HG03159 (cell line): ENCODE results near the gene NSDHL.
"Not testable (repeated sequence)": the region's sequence is repeated elsewhere in the genome, so short reads cannot be mapped to it uniquely, and the experiment has no call there.

ENCODE experiments used
- ATAC-seq: cut with Tn5 transposase; IDR thresholded peaks from one replicate; pipeline ENCODE4 v1.9.1; 2021; ENCODE audit warnings: mild to moderate bottlenecking, moderate library complexity; ENCODE audit not compliant: unreplicated experiment

The NSDHL gene

GRCh38 chrX:152830312-152831305, at the start of gene NSDHL, which contains the start of gene CETN2:
NSDHL (plus strand) TSS chrX:152831063; CDS start chrX:152846325, 15,262 bp downstream.
CETN2 (minus strand) TSS chrX:152830757; CDS start chrX:152830710, 47 bp downstream.
- ATAC-seq: peak; percentile 97

GRCh38 chrX:152787062-152787461, 43.8 kb upstream of the NSDHL start:
- peak; percentile 94 for ATAC-seq

- no peak for ATAC-seq
These were observed 31.9 kb upstream of the NSDHL start for GRCh38 chrX:152798945-152799344.

GRCh38 chrX:152806035-152806434, 24.8 kb upstream of the NSDHL start:
- no peak for ATAC-seq

GRCh38 chrX:152810403-152810802, 20.5 kb upstream of the NSDHL start:
- ATAC-seq: no peak

GRCh38 chrX:152813206-152813605, 17.7 kb upstream of the NSDHL start:
- no peak for ATAC-seq

GRCh38 chrX:152814048-152814447, 16.8 kb upstream of the NSDHL start:
- no peak for ATAC-seq

- ATAC-seq: no peak
These were observed 13.6 kb upstream of the NSDHL start for GRCh38 chrX:152817078-152817764.

- ATAC-seq: no peak
These were observed 12.5 kb upstream of the NSDHL start for GRCh38 chrX:152818356-152818755.

GRCh38 chrX:152819266-152819665, 11.6 kb upstream of the NSDHL start:
- ATAC-seq: no peak

- ATAC-seq: no peak
These were observed 11.1 kb upstream of the NSDHL start for GRCh38 chrX:152819732-152820131.

GRCh38 chrX:152821145-152821765, 9.6 kb upstream of the NSDHL start:
- peak; percentile 58 for ATAC-seq

GRCh38 chrX:152822383-152823086, 8.3 kb upstream of the NSDHL start:
- no peak for ATAC-seq

GRCh38 chrX:152823657-152824056, 7.2 kb upstream of the NSDHL start:
- ATAC-seq: no peak

GRCh38 chrX:152824841-152825374, 6.0 kb upstream of the NSDHL start:
- ATAC-seq: no peak

GRCh38 chrX:152831391-152831790, 528 bp downstream of the NSDHL start:
- ATAC-seq: peak; percentile 0

- ATAC-seq: no peak
These were observed 1.7 kb downstream of the NSDHL start for GRCh38 chrX:152832520-152832919.

GRCh38 chrX:152833378-152833777, 2.5 kb downstream of the NSDHL start:
- ATAC-seq: no peak

GRCh38 chrX:152835470-152835869, 4.6 kb downstream of the NSDHL start:
- not testable (repeated sequence) for ATAC-seq

- ATAC-seq: no peak
These were observed 12.0 kb downstream of the NSDHL start for GRCh38 chrX:152842772-152843338.
